Sigmoid colon (tissue), 7 donors: ENCODE results near the gene TAS1R3. TPM values are rescaled to one million over a fixed set of nuclear protein-coding genes. Genes with fewer than 3 reads are reported as not detected.

ENCODE experiments used
- DNase-seq: peaks from one replicate; pipeline ENCODE4 v3.0.0-alpha.2; 2019
- H3K27ac ChIP-seq, 4 donors: fragments of 200-600 bp; sonication (generic); one replicate each; pipeline ENCODE4 v1.5.1; 2016 to 2019; ENCODE audit warnings: mild to moderate bottlenecking in 1 of 4
- H3K27me3 ChIP-seq, 3 donors: fragments of 200-600 bp; sonication (generic); one replicate each; pipeline ENCODE4 v1.5.1; 2019; ENCODE audit warnings: mild to moderate bottlenecking in 1 of 3
- H3K36me3 ChIP-seq, 4 donors: fragments of 200-600 bp; sonication (generic); one replicate each; pipeline ENCODE4 v1.5.1; 2016 to 2019
- H3K4me1 ChIP-seq, 4 donors: fragments of 200-600 bp; sonication (generic); one replicate each; pipeline ENCODE4 v1.5.1; 2017 to 2019
- H3K4me3 ChIP-seq, 4 donors: fragments of 200-600 bp; sonication (generic); one replicate each; pipeline ENCODE4 v1.5.1; 2017 to 2019; ENCODE audit warnings: mild to moderate bottlenecking in 2 of 4, moderate library complexity in 1 of 4
- H3K9me3 ChIP-seq, 4 donors: fragments of 200-600 bp in 3 of 4; sonication (generic) in 3 of 4; one replicate each; pipeline versions ENCODE4 v1.5.1 to v1.6.1; 2013 to 2019
- EP300 ChIP-seq, 4 donors: sonication (generic); formaldehyde crosslinking; IDR thresholded peaks; one replicate each; pipeline ENCODE4 v1.6.1; 2017; ENCODE audit warnings: antibody characterized with exemption in 4 of 4
- POLR2A ChIP-seq, 2 donors: fragments of 450-650 bp; IDR thresholded peaks; one replicate each; pipeline ENCODE4 v1.6.1; 2016; ENCODE audit warnings: antibody characterized with exemption in 2 of 2, mild to moderate bottlenecking in 2 of 2, moderate library complexity in 2 of 2
- POLR2AphosphoS5 ChIP-seq, 4 donors: sonication (generic); formaldehyde crosslinking; IDR thresholded peaks; one replicate each; pipeline ENCODE4 v1.6.1; 2017; ENCODE audit warnings: antibody characterized with exemption in 4 of 4
- WGBS, 2 donors: extraction: QIAGEN DNeasy Blood & Tissue Kit; methylation state at CpG; one replicate each; pipeline ENCODE4 v1.1.7; 2013; 5-methylcytosine and 5-hydroxymethylcytosine counted together
- intact Hi-C: fragments of 100-400 bp; cut with DNase I; formaldehyde crosslinking; loops from one replicate; pipeline ENCODE4 v1.15.1; 2023
- polyA plus RNA-seq, 3 donors: library from polyadenylated mRNA; stranded (reverse); fragments of 200-250 nt; gene quantifications; one replicate each; pipeline ENCODE4 v1.2.3, GENCODE V29; 2013
- total RNA-seq, 4 donors: library from RNA; depleted of rRNA; stranded (reverse); fragments of >200 nt; gene quantifications; one replicate each; pipeline ENCODE4 v1.1.0, GENCODE V29; 2016
- TF ChIP-seq, protein P1 (sequence below), 4 experiments: fragments of 450-650 bp in 3 of 4; fragments of 200-600 bp in 1 of 4; IDR thresholded peaks; one replicate each; pipeline ENCODE4 v1.5.1; 2016 to 2019; ENCODE audit warnings: antibody characterized with exemption in 4 of 4, mild to moderate bottlenecking in 3 of 4, moderate library complexity in 2 of 4
- donor health status: healthy with polysubstance abuse.
- donor health status: Bipolar disorder and iron deficiency.
- donor health status: healthy.

The TAS1R3 gene
- total and polyA plus RNA-seq, 7 donors: 0.60 to 0.64 TPM; not detected in 5

DNA sequence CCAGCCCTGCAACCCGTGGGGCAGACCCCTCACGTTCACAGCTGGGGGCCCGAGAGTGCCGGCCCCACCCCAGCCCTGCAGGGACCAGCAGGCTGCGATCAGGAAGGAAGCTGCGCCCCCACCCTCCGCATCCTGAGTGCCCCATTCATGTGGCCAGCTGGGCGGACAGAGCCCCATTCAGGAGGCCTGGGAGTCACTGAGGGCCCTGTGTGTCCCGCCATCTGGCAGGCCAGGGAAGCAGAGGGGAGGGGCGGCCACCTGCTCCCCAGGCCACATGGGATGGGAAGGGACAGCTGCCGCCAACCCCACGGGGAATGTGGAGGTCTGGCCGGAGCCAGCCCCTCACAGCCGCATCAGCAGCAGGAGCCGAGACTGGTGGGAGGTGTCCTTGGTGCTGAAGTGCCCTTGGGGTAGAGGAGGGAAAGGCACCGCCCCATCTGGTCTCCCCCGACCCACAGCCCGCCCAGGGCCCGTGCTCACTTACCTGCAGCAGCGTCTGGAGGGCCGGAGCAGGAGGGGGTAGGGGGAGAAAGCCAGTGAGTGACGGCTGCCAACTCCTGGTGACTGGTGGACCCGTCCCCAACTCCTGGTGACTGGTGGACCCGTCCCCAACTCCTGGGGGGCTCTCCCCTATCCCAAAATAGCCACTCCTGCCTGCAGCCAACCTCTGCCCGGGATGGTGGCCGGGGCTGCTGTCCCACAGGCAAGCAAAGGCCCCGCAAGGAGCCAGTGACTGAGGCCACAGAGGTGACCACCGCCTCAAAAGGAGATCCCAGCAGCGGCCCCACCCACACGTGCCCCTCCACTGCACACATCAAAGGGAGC, 32.0 kb upstream of the TAS1R3 start:
- Histone ChIP-seq H3K4me3 (no peak overlapping the region), H3K4me1 (peaks cover 0 to 12% (median 8%) of the 10 kb centered on the region in 4 donors), H3K27ac (no peak overlapping the region), H3K27me3 (no peaks in the 10 kb centered on the region), H3K9me3 (no peaks in the 10 kb centered on the region), H3K36me3 (peaks cover 0 to 35% (median 13%) of the 10 kb centered on the region in 4 donors)
- TF ChIP-seq POLR2A (IDR thresholded peaks at IDR 0.05) (no peak), POLR2AphosphoS5 (IDR thresholded peaks at IDR 0.05) (no peak), EP300 (IDR thresholded peaks at IDR 0.05) (no peak)
- TF ChIP-seq, protein P1, sequence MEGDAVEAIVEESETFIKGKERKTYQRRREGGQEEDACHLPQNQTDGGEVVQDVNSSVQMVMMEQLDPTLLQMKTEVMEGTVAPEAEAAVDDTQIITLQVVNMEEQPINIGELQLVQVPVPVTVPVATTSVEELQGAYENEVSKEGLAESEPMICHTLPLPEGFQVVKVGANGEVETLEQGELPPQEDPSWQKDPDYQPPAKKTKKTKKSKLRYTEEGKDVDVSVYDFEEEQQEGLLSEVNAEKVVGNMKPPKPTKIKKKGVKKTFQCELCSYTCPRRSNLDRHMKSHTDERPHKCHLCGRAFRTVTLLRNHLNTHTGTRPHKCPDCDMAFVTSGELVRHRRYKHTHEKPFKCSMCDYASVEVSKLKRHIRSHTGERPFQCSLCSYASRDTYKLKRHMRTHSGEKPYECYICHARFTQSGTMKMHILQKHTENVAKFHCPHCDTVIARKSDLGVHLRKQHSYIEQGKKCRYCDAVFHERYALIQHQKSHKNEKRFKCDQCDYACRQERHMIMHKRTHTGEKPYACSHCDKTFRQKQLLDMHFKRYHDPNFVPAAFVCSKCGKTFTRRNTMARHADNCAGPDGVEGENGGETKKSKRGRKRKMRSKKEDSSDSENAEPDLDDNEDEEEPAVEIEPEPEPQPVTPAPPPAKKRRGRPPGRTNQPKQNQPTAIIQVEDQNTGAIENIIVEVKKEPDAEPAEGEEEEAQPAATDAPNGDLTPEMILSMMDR (IDR thresholded peaks at IDR 0.05): no peak
- DNase-seq: no peak
- 81 to 82% methylated on average over 30 of the region's 30 CpGs for WGBS, 2 donors
- intact Hi-C loops: no loop called here

DNA sequence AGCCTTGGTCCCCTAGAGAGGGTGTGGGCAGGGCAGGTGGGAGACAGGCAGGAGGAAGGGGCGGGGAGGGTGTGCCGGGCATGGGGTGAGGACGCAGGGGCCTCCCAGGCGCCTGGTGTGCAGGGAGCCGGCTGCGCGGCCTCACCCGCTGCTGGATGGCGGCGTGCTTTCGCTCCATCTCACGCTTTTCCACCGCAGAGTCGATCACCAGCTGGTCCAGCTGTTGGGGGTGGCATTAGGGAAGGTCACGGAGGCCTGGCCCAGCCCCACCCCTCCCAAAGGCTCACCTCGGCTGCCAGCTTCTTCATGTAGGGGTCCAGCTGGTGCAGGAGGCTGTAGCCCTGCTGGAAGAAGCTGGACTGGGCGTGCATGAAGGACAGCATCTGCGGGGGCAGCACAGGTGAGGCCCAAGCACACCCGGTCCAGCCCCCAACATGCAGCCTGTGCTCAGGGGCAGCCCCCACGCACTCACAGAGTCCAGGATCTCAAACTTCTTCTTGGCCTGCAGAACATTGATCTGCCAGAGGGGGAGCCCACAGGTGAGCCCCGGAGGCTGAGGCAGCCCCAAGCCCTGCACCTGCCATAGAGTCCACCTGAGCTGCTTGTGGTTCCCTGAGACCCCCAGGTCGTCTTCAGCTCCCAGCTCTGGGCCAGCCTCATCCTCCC, 31.3 kb upstream of the TAS1R3 start:
- Histone ChIP-seq H3K4me1 (peaks cover 0 to 19% (median 15%) of the 10 kb centered on the region in 4 donors), H3K9me3 (no peaks in the 10 kb centered on the region), H3K27ac (no peak overlapping the region), H3K4me3 (no peak overlapping the region), H3K36me3 (peaks cover 0 to 29% (median 13%) of the 10 kb centered on the region in 4 donors), H3K27me3 (no peaks in the 10 kb centered on the region)
- intact Hi-C loops: no loop called here
- DNase-seq: no peak
- TF ChIP-seq EP300 (IDR thresholded peaks at IDR 0.05): no peak
- TF ChIP-seq POLR2AphosphoS5 (IDR thresholded peaks at IDR 0.05): no peak
- no peak for TF ChIP-seq POLR2A (IDR thresholded peaks at IDR 0.05)
- TF ChIP-seq, protein P1 (IDR thresholded peaks at IDR 0.05): no peak
- 88 to 89% methylated on average over 22 of the region's 22 CpGs for WGBS, 2 donors

GRCh38 chr1:1300352-1300739, 30.7 kb upstream of the TAS1R3 start:
- H3K36me3 ChIP-seq: peaks cover 0 to 25% (median 12%) of the 10 kb centered on the region in 4 donors
- H3K4me3 ChIP-seq: no peak overlapping the region
- no peak for DNase-seq
- intact Hi-C loops: no loop called here
- no peaks in the 10 kb centered on the region for H3K9me3 ChIP-seq
- peaks cover 0 to 24% (median 20%) of the 10 kb centered on the region in 4 donors for H3K4me1 ChIP-seq
- 91 to 92% methylated on average over 12 of the region's 12 CpGs for WGBS, 2 donors
- H3K27me3 ChIP-seq: no peaks in the 10 kb centered on the region
- no peak for TF ChIP-seq EP300 (IDR thresholded peaks at IDR 0.05)
- TF ChIP-seq, protein P1 (IDR thresholded peaks at IDR 0.05): no peak
- no peak for TF ChIP-seq POLR2AphosphoS5 (IDR thresholded peaks at IDR 0.05)
- no peak for TF ChIP-seq POLR2A (IDR thresholded peaks at IDR 0.05)
- no peak overlapping the region for H3K27ac ChIP-seq

DNA sequence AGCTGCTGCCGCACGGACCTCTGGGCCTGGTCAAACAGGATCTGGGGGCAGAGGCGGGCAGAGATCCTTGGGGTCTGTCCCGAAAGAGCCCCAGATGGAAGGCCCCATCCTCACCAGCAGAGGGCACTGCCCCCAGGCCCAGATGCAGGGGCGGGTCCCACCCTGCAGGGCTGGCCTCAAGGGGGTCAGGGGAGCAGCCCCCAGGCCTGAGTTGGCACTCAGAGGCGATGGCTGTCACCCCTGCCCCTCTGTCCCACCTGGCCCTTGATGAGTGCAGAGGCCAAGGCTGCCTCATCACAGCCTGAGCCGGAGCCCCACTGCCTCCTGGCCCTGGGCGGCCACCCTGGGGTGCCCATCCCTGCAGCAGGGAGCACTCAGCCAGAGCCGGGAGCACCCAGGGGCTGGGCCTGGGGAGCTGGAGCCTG, 29.1 kb upstream of the TAS1R3 start:
- no peaks in the 10 kb centered on the region for H3K27me3 ChIP-seq
- peaks cover 0 to 41% (median 37%) of the 10 kb centered on the region in 4 donors for H3K4me1 ChIP-seq
- DNase-seq: no peak
- TF ChIP-seq EP300 (IDR thresholded peaks at IDR 0.05) (no peak), POLR2AphosphoS5 (IDR thresholded peaks at IDR 0.05) (no peak), POLR2A (IDR thresholded peaks at IDR 0.05) (no peak)
- TF ChIP-seq, protein P1 (IDR thresholded peaks at IDR 0.05): peak in 1 of 4 experiments; percentile 30
- H3K27ac ChIP-seq: no peak overlapping the region
- 91% methylated on average over 9 of the region's 9 CpGs for WGBS, 2 donors
- no peak overlapping the region for H3K4me3 ChIP-seq
- no peaks in the 10 kb centered on the region for H3K9me3 ChIP-seq
- H3K36me3 ChIP-seq: peaks cover 0 to 8% (median 4%) of the 10 kb centered on the region in 4 donors
- intact Hi-C loops: no loop called here
